NCI-H2107 treated with DMSO at 0.1 percent for 48 hours (cell line): Measurements from ENCODE around the gene UNC93B1.
"Not testable (repeated sequence)": the region's sequence is repeated elsewhere in the genome, so short reads cannot be mapped to it uniquely, and the experiment has no call there.

Experiments
- DNase-seq: peaks from one replicate; lab custom pipeline; 2025; ENCODE audit not compliant: unreplicated experiment; lab: John Stamatoyannopoulos, UW

Gene UNC93B1

DNA sequence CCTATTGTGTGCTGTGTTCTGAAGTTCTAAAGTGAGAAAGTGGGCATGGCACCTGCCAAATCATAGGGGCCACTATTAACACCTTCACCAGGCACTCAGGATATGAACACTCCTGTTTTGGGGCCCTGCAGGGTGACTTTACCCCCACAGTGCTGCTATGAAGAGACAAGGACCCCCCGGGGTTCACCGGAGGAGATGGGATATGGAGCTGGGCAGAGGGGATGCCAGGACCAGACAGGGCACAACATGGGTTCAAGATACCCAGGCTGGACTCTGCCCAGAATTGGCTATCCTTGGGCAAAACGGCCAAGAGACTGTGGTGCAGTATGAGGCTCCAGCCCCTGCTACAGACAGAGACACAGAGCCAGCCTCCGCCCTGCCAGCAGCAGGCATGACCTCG lies 9.5 kb downstream of the UNC93B1 start:
- not testable (repeated sequence) for DNase-seq

DNA sequence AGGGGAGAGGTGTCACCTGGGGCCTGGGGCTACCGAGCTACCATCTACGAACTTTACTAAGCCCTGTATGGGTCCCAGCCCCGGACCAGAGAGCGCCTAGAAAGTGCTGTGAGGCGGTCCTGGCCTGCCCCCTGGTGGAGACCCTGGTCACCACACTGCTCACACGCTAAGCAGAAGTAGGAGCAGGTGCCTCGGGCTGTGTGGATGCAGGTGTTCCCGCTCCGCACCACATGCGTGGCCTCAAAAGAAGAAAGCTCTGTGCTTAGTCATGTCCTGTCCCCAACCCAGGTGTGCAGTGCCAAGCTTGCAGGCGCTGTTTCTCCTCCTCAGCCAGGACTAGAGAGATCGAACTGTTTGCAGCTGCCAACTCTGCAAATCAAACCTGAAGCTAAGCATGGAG lies 10.1 kb downstream of the UNC93B1 start:
- DNase-seq = not testable (repeated sequence)

DNA sequence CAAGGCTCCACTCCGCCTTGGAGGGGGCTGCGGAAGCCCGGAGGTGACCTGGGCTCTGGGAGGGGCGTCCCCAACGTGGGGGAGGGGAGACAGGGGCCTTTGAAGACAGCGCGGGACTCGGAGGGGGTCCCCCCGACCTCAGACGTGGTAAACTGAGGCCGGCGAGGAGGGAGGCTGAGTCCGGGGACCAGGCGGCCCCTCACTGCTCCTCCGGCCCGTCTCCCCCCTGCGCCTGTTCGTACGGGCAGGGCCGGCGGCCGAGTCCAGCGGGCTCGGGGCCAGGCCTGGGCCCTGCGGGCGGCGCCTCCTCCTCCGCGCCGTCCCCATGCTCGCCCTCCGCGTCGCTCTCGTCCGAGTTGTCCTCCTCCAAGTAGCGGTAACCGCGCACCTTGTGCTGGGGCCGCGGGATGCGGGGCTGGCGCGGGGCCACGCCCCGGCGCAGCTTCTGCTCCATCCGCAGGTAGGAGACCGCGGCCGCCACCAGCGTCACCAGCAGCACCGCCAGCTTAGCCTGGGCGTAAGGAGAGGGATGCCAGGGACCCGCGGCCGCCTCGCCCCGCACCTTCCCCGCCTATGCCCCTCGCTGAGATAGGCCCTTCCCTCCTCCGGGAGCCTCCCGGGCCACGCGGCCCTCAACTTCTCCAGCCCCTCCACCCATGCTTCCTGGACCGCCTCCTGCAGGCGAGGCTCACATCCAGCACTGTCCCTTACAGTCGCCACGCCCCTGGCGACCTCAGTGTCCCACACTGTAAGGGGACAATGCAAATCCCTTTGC lies 12.4 kb downstream of the UNC93B1 start:
- DNase-seq = not testable (repeated sequence)

DNA sequence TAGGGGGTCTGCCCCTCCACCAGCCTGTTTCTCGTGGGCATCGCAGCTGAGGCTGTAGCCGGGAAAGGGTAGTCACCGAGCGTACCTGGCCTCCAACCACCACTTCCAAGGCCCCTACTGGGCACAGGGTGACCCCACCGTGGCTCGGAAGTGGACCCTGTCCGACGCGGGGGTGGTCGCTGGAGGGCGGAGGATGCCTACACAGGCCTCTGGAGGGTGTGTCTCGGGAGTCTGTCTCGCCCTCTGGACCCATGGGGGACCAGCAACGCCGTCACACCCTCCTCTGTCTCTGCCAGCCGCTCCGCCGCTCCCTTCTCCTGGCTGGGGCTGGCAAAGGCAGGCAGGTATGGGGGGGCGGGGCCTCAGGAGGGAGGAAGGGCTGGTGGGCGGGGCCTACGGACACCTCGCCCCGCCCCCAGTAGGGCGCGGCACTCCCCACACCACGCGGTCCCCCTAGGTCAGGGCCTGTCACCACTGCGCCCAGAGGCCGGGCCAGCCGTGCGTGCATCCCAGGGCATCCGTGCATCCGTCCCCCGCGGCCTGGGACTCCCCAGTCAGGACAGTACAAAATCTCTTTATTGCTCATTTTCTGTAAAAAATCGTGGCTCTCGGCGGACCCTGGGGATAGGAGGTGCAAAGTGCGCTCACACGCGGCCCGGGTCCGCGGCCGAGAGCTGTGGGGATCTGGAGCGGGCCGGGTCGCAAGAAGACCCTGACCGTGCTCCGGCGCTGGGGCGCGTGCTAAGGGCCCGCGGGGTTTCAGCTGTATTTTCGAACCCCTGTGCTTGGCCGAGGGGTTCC lies 13.2 kb downstream of the UNC93B1 start:
- DNase-seq = not testable (repeated sequence)

DNA sequence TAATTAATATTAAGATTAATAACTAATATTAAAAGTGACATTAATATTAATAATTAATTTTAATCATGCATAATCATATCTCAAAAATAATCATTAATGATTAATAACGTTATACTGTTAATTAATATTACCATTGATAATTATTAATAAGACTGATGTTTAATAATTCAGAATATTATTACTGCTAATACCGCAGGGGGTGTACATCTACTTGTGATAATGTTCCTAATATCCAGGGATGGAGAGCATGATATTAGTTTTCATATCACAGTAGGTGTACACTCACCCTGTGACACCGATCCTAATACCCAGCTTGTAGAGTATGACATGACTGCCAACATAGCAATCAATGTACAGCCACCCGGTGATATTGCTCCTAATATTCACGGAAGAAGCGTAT lies 18.6 kb downstream of the UNC93B1 start:
- not testable (repeated sequence) for DNase-seq

DNA sequence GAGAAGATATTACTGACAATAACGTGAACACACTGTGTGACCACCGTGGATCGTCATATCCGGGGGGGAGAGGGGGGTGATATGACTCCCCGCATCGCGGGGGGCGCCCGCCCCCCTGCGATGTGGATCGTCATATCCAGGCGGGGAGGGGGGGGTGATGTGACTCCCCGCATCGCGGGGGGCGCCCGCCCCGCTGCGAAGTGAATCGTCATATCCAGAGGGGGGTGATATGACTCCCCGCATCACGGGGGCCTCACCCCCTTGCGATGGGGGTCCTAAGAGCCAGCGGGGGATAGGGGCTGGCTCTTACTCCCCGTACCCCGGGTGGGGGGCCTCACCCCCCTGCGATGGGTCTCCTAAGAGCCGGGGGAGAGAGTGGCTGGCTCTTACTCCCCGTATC lies 19.9 kb downstream of the UNC93B1 start:
- no peak for DNase-seq

DNA sequence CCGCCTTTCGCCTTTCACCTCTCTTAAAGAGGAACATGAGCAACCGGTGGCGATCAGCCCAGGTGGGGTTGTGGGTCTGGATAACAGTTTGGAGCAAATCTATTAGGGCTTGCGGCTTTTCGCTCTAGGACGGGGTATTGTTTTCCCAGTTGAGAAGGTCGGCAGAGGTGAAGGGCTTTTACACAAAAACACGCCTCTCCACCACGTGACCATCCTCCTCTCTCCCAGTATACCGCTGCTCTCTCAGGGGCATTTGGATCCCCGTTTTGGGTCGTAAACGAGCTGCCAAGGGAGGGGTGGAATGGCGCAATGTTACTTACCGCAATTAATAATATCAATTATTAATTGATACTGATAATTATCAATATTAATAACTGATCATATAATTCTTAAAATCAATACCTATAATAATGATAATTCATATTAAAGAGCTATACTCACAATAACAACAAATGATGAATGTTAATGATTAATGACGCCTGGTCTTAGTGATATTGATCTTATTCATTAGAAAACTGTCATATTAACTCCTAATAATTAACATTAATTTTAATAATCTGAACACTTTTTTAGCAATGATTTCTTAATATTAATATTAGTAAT lies 21.5 kb downstream of the UNC93B1 start:
- DNase-seq = not testable (repeated sequence)

DNA sequence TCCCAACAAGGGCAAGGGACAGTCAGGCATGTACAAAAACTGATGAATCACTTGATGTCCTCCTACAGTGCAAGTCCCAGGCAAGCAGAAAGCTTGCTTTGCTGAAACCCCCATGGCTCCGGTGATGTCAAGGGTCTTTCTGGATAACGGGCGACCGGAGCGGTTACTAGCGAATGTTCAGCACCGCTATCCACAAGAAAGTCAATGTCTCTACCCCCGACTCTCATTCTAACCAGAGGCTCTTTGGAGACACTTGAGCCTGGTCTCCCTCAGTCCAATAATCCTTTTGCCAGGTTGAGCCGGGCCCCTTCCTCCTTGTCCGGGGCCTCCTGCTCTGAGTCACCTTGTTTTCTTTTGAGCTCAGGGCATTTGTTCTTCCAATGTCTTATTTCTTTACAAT lies 22.7 kb downstream of the UNC93B1 start:
- not testable (repeated sequence) for DNase-seq

DNA sequence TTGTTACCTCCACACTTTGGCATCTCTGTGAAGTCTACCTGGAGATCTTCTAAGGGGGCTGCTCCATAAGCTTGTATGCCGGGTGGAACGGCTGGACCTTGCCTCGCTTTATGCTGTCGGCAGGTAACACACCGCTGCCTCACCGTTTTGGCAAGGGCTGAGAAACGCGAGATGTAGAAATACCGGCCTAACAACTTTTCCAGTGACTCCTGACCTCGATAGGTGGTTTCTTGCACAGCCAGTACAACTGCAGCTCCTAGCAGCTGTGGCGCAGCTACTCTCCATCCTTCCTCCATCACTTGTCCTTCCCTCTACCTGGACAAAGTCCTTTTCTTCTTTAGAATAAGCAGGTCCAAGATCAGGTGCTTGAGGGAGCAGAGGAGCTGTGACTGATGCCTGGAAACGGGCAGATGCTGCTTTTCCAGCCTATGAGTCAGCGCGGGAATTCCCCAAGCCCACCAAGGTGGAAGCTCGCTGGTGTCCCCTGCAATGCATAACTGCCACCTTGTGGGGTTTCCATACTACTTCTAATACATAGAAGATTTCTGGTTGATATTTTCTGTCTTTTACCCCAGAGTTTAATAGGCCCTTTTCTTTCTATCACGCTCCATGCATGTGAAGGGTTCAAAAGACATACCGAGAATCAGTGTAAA lies 25.0 kb downstream of the UNC93B1 start:
- not testable (repeated sequence) for DNase-seq

DNA sequence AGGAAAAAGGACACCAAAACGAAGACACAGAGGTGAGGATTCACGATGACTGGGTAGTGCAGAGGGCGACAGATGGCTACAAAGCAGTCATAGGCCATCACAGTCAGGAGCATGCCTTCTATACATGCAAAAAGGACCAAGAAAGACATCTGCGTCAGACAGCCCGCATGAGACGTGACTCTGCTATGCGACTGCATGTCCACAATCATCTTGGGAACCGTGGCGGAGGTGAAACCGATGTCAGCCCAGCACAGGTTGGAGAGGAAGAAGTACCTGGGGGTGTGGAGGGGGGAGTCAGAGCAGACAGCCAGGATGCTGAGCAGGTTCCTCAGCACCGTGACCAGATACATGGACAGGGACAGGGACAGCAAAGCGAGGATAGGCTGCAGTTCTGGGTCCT lies 29.2 kb downstream of the UNC93B1 start:
- DNase-seq = not testable (repeated sequence)

DNA sequence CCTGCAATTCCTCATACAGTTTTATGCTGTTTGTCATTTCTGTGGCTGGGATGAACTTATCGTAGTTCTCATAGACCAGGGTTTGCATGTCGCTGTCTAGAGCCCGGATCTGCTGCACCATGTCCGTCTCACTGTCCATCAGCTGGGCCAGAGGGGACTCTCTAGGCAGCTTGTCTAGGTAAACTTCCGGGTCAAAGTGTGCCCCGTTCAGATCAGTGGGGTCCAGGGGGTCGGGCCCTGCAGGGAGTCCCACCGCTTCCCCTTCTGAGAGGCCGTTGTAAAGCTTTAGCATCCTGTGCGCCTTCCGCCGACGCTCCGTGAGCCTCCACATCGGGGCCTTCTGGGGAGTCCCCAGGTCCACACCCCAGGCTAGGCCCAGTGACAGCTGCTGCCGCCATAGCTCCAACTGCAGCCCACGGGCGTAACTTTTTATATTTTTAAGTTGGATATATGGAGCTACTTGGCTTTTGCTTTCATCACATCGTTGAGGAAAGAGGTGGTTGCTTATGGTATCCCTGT lies 38.0 kb downstream of the UNC93B1 start:
- not testable (repeated sequence) for DNase-seq

DNA sequence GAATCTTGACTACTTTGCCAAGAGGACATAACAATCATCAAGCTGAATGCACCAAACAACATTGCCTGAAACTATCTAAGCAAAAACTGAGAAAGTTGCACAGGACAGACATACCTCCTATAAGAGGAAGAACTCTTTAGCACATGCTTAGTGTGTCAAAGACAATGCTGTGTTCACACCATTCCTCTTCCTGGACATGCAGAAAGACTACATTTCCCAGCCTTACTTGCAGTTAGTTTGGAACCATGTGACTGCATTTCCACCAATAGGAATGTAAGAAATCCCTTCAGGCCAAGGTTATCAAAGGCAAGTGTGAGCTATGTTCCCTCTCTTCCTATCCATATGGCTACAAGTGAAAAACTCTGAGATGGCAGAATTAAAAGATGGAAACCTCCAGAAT lies 39.2 kb downstream of the UNC93B1 start:
- not testable (repeated sequence) for DNase-seq

DNA sequence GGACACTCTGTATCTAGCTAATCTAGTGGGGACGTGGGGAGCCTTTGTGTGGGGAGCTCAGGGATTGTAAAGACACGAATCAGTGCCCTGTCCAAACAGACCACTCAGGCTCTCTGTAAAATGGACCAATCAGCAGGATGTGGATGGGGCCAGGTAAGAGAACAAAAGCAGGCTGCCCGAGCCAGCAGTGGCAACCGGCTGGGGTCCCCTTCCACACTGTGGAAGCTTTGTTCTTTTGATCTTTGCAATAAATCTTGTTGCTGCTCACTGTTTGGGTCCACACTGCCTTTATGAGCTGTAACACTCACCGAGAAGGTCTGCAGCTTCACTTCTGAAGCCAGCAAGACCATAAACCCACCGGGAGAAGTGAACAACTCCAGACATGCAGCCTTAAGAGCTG lies 40.0 kb downstream of the UNC93B1 start:
- DNase-seq = not testable (repeated sequence)

DNA sequence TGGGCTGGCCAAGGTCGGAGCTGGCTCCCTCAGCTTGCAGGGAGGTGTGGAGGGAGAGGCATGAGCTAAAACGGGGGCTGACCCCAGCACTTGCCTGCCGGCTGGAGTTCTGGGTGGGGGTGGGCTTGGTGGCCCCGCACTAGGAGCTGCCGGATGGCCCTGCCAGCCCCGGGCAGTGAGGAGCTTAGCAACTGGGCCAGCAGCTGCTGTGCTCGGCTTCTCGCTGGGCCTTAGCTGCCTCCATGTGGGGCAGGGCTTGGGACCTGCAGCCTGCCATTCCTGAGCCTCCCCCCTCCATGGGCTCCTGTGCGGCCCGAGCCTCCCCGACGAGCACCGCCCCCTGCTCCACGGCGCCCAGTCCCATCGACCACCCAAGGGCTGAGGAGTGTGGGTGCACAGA lies 40.7 kb downstream of the UNC93B1 start:
- not testable (repeated sequence) for DNase-seq

DNA sequence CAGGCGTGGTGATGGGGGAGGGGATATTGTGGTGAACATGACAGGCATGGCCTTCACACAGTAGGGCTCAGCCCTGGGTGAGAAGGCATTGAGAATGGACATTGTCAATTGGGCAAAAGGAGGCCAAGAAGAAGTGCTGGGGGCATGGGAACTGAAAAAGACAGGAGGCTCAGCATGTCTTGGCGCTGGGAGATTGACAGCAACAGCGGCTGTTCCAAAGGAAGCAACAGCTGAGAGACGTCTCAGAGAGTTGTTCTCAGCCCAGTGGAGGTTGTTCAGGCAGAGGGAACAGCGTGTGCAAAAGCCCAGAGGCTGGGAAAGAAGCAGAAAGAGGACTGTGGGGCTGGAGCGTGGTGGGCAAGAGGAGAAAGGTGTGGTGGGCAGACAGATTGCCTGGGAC lies 47.7 kb downstream of the UNC93B1 start:
- not testable (repeated sequence) for DNase-seq

DNA sequence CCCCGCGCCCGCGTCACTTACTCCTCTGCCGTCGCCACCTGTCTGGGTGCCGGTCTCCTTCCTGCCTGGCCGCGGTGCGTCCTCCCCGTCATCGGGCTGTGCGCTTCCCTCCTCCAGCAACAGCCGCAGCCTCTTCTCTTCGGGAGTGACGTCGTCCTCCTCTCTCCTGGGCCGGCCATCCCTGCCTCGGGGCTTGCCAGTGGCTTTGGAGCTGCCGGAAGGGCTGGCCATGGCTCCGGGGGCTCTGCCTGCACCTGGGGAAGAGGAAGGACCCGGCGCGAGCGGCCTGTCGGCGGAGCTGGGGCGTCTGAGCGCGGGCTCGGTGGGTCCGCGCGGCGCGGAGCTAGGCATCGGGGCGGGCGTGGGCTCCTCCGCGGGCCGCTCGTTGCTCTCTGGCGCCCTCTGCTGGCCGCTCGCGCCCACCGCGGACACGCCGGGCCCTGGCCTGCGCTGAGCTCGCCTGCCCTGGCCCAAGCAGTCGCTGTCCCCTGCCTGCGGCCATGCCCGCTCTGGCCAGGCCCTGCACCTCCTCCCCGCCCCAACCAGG lies 48.4 kb downstream of the UNC93B1 start:
- DNase-seq = peak; percentile 5

DNA sequence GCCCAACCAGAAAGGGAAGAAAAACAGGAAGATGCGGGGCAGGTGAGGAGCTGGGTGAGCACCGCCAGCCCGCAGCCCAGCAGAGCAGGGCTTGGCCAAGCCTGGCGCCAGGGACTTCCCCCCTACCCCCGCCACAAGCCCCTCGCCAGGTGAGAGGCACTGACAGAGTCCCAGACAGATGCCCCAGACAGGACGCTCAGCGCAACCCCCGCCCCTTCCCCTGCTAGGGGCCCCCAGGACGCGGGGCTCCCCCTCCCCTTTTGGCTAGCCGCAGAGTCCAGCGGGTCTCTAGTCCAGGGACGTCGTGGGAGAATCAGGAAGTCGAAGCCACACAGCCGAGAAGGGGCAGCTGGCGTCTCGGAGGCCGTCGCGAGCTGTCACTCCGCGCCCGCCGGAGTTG lies 48.9 kb downstream of the UNC93B1 start:
- not testable (repeated sequence) for DNase-seq

DNA sequence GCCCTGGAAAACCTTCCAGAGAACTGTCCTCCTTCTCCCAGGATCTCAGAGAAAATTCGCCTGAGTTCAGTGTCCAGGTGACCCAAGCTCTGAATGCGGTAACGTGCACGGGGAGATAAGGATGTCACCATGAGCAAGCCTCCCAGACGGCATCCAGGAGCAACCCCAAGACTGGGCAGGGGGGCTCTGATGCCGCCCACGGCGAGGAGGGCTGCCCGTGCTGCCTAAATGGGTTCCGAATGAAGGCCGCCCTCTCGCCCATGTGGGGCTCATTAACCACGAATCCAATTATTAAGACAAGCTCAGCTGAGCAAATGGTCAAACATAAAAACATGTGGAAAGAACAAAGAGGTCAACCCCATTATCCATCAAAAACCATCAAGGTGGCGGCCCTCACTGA lies 49.6 kb downstream of the UNC93B1 start:
- not testable (repeated sequence) for DNase-seq

DNA sequence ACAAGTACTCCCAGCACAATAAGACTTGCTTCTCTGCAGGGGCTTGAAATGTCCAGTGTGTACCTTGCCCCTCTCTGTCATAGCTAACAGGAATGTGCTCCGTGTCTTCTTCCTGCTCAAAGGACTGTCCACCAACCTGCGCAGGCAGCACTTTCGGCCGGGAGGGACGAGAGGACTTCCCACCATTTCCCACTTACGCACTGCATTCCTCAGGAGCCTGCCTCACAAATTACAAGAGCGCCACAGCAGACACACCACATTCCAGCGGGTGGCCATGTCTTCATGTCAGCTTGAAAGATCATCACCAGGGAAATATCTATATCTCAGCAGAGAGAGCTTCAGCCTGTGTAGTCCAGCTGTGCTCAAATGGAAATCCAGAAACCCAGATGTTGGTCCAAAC lies 53.2 kb downstream of the UNC93B1 start:
- not testable (repeated sequence) for DNase-seq

DNA sequence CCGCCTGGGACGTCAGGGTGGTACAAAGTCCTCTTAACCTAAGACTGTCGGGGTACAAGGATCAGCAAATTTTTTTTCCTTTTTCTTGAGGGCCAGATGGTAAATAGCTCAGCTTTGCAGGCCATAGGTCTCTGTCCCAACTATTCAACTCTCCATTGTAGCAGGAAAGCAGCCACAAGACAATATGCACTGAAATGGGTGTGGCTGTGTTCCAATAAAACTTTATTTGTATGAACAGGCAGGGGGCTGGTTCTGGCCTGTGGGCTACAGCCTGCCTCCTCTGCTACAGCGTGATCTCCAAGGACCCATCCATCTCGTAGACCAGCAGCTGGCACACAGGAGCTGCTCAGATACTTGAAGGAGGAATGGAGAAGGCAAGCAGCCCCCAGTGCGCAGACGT lies 56.1 kb downstream of the UNC93B1 start:
- DNase-seq = not testable (repeated sequence)

DNA sequence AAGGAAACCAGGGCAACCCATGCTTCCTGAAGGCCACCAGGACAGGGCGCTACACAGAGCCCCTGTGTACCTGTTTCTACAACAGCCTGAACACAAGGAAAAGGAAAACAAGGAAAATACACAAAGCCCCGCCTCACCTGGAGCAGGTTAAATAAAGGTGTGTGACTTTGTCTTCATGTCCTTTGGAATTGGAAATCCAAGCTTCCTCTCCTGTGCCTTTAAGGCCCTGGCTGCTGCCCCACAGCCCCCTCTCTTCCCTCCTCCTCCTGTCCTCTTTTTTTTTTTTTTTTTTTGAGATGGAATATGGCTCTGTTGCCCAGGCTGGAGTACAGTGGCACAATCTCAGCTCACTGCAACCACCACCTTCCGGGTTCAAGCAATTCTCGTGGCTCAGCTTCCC lies 57.5 kb downstream of the UNC93B1 start:
- DNase-seq = not testable (repeated sequence)
